ENCODE results near the gene TMEM182.

GRCh38 chr2:102788216-102788884, 26.5 kb downstream of the TMEM182 start:
- TF ChIP-seq, protein P1, sequence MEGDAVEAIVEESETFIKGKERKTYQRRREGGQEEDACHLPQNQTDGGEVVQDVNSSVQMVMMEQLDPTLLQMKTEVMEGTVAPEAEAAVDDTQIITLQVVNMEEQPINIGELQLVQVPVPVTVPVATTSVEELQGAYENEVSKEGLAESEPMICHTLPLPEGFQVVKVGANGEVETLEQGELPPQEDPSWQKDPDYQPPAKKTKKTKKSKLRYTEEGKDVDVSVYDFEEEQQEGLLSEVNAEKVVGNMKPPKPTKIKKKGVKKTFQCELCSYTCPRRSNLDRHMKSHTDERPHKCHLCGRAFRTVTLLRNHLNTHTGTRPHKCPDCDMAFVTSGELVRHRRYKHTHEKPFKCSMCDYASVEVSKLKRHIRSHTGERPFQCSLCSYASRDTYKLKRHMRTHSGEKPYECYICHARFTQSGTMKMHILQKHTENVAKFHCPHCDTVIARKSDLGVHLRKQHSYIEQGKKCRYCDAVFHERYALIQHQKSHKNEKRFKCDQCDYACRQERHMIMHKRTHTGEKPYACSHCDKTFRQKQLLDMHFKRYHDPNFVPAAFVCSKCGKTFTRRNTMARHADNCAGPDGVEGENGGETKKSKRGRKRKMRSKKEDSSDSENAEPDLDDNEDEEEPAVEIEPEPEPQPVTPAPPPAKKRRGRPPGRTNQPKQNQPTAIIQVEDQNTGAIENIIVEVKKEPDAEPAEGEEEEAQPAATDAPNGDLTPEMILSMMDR (IDR thresholded peaks at IDR 0.05), result no peak
- TF ChIP-seq POLR2AphosphoS5 (IDR thresholded peaks at IDR 0.05), result no peak
